BLaER1 treated with 17β-estradiol and CSF1 and Interleukin-3, amounts not matched to agents 10 nM and 100 nM (cell line): ENCODE results near the gene IRAG1.
A peak's percentile ranks its signal among the peaks of the same experiment; 100 is the strongest.

Source experiments
- H3K27ac ChIP-seq, 11 experiments: shearing (Covaris generic); formaldehyde crosslinking; 2 replicates each; pipeline ENCODE4 v1.8.1; 2022
- H3K27me3 ChIP-seq, 11 experiments: shearing (Covaris generic); formaldehyde crosslinking; 2 replicates each; pipeline ENCODE4 v1.8.1; 2022
- H3K36me3 ChIP-seq, 11 experiments: shearing (Covaris generic); formaldehyde crosslinking; 2 replicates each; pipeline ENCODE4 v1.8.1; 2022
- H3K4me1 ChIP-seq, 10 experiments: shearing (Covaris generic); formaldehyde crosslinking; 2 replicates each; pipeline ENCODE4 v1.8.1; 2022
- H3K4me2 ChIP-seq, 11 experiments: shearing (Covaris generic); formaldehyde crosslinking; 2 replicates each; pipeline ENCODE4 v1.8.1; 2022
- H3K4me3 ChIP-seq, 10 experiments: shearing (Covaris generic); formaldehyde crosslinking; 2 replicates each; pipeline ENCODE4 v1.8.1; 2022
- H3K9ac ChIP-seq, 11 experiments: shearing (Covaris generic); formaldehyde crosslinking; 2 replicates each; pipeline ENCODE4 v1.8.1; 2022
- H3K9me3 ChIP-seq, 11 experiments: shearing (Covaris generic); formaldehyde crosslinking; replicated peaks in 1 of 11; 2 replicates each; pipeline ENCODE4 v1.8.1; 2022
- H4K20me1 ChIP-seq, 11 experiments: shearing (Covaris generic); formaldehyde crosslinking; 2 replicates each; pipeline ENCODE4 v1.8.1; 2022
- Cebpa-rat ChIP-seq, 11 experiments: shearing (Covaris generic); IDR thresholded peaks; 2 replicates each; pipeline ENCODE4 v1.8.1; 2022

The IRAG1 gene

GRCh38 chr11:10664496-10664895 lies 29.1 kb downstream of the IRAG1 start:
- H3K4me2 ChIP-seq = peak overlapping the region; percentile 19 to 64 (median 52); a peak in 21 of 22 replicates

GRCh38 chr11:10663990-10664389 lies 29.6 kb downstream of the IRAG1 start:
- H3K9ac ChIP-seq = no peak overlapping the region

More at GRCh38 chr11:10664496-10664895, 29.1 kb downstream of the IRAG1 start:
- Histone ChIP-seq H3K4me1 (peaks cover 16 to 30% (median 20%) of the 10 kb centered on the region in 10 experiments), H4K20me1 (no peaks in the 10 kb centered on the region), H3K36me3 (no peaks in the 10 kb centered on the region), H3K4me3 (no peak overlapping the region), H3K9me3 (no peaks in the 10 kb centered on the region), H3K9ac (no peak overlapping the region), H3K27me3 (no peaks in the 10 kb centered on the region), H3K27ac (peak overlapping the region in 3 of 11 experiments; percentile 1 to 39 (median 6); a peak in 2 of 22 replicates)
- TF ChIP-seq Cebpa-rat (IDR thresholded peaks at IDR 0.05) = no peak

GRCh38 chr11:10663365-10663764 lies 30.2 kb downstream of the IRAG1 start:
- Histone ChIP-seq H3K9ac (no peak overlapping the region), H4K20me1 (no peaks in the 10 kb centered on the region), H3K36me3 (no peaks in the 10 kb centered on the region), H3K4me3 (no peak overlapping the region), H3K27ac (peak overlapping the region in 2 of 11 experiments; percentile 5 to 39; a peak in 3 of 22 replicates), H3K27me3 (no peaks in the 10 kb centered on the region), H3K4me1 (peaks cover 28 to 41% (median 30%) of the 10 kb centered on the region in 10 experiments), H3K9me3 (no peaks in the 10 kb centered on the region), H3K4me2 (peak overlapping the region in 9 of 11 experiments; percentile 50 to 64 (median 54); a peak in 18 of 22 replicates)
- TF ChIP-seq Cebpa-rat (IDR thresholded peaks at IDR 0.05) = no peak

More at GRCh38 chr11:10663990-10664389, 29.6 kb downstream of the IRAG1 start:
- Histone ChIP-seq H3K4me3 (no peak overlapping the region), H3K27me3 (no peaks in the 10 kb centered on the region), H3K9me3 (no peaks in the 10 kb centered on the region), H3K27ac (peak overlapping the region in 5 of 11 experiments; percentile 0 to 39 (median 5); a peak in 6 of 22 replicates), H3K36me3 (no peaks in the 10 kb centered on the region), H4K20me1 (no peaks in the 10 kb centered on the region), H3K4me2 (peak overlapping the region; percentile 19 to 64 (median 52)), H3K4me1 (peaks cover 22 to 35% (median 24%) of the 10 kb centered on the region in 10 experiments)
- TF ChIP-seq Cebpa-rat (IDR thresholded peaks at IDR 0.05) = no peak

- H3K4me1 ChIP-seq = peaks cover 58 to 72% (median 60%) of the 10 kb centered on the region in 10 experiments
Measured at GRCh38 chr11:10660323-10660722, 33.2 kb downstream of the IRAG1 start.

GRCh38 chr11:10659339-10660216 lies 34.0 kb downstream of the IRAG1 start:
- H3K4me1 ChIP-seq = peaks cover 63 to 79% (median 67%) of the 10 kb centered on the region in 10 experiments
- H3K9me3 ChIP-seq = no peaks in the 10 kb centered on the region
- no peaks in the 10 kb centered on the region for H3K36me3 ChIP-seq
- no peaks in the 10 kb centered on the region for H4K20me1 ChIP-seq
- TF ChIP-seq Cebpa-rat (IDR thresholded peaks at IDR 0.05) = no peak; a peak in 1 of 22 replicates
- no peaks in the 10 kb centered on the region for H3K27me3 ChIP-seq
- no peak overlapping the region for H3K4me3 ChIP-seq
- peak overlapping the region in 7 of 11 experiments; percentile 39 to 73 (median 65); a peak in 14 of 22 replicates for H3K27ac ChIP-seq
- peak overlapping the region in 5 of 11 experiments; percentile 7 to 49 (median 43); a peak in 7 of 22 replicates for H3K9ac ChIP-seq
- peak overlapping the region; percentile 30 to 92 (median 70) for H3K4me2 ChIP-seq

More at GRCh38 chr11:10660323-10660722, 33.2 kb downstream of the IRAG1 start:
- Histone ChIP-seq H3K9me3 (no peaks in the 10 kb centered on the region), H3K27me3 (no peaks in the 10 kb centered on the region), H3K4me2 (peak overlapping the region in 2 of 11 experiments; percentile 14 to 92; a peak in 2 of 22 replicates), H3K27ac (0 out of 22 replicates have a peak overlapping the region, but pooled peaks of 1 of the 11 experiments have one; percentile 52), H3K9ac (no peak overlapping the region), H3K4me3 (no peak overlapping the region), H3K36me3 (no peaks in the 10 kb centered on the region), H4K20me1 (no peaks in the 10 kb centered on the region)
- no peak for TF ChIP-seq Cebpa-rat (IDR thresholded peaks at IDR 0.05)

- Histone ChIP-seq H3K27me3 (no peaks in the 10 kb centered on the region), H3K36me3 (no peaks in the 10 kb centered on the region), H4K20me1 (no peaks in the 10 kb centered on the region), H3K4me3 (no peak overlapping the region), H3K27ac (peak overlapping the region in 7 of 11 experiments; percentile 39 to 73 (median 65); a peak in 14 of 22 replicates), H3K4me2 (peak overlapping the region; percentile 30 to 92 (median 70)), H3K4me1 (peaks cover 56 to 79% (median 66%) of the 10 kb centered on the region in 10 experiments), H3K9ac (peak overlapping the region in 5 of 11 experiments; percentile 7 to 49 (median 43); a peak in 7 of 22 replicates), H3K9me3 (no peaks in the 10 kb centered on the region)
- no peak for TF ChIP-seq Cebpa-rat (IDR thresholded peaks at IDR 0.05)
Measured at GRCh38 chr11:10658621-10659338, 34.8 kb downstream of the IRAG1 start.

GRCh38 chr11:10657308-10658271 lies 36.0 kb downstream of the IRAG1 start:
- peak overlapping the region in 5 of 11 experiments; percentile 6 to 37 (median 25); a peak in 3 of 22 replicates for H3K9ac ChIP-seq
- peak overlapping the region in 8 of 11 experiments; percentile 12 to 73 (median 58); a peak in 14 of 22 replicates for H3K27ac ChIP-seq
- peaks cover 52 to 87% (median 69%) of the 10 kb centered on the region in 10 experiments for H3K4me1 ChIP-seq

More at GRCh38 chr11:10657308-10658271, 36.0 kb downstream of the IRAG1 start:
- no peak for TF ChIP-seq Cebpa-rat (IDR thresholded peaks at IDR 0.05)
- H3K9me3 ChIP-seq = no peaks in the 10 kb centered on the region
- H3K4me3 ChIP-seq = no peak overlapping the region
- no peaks in the 10 kb centered on the region for H4K20me1 ChIP-seq
- no peaks in the 10 kb centered on the region for H3K27me3 ChIP-seq
- H3K36me3 ChIP-seq = no peaks in the 10 kb centered on the region
- H3K4me2 ChIP-seq = peak overlapping the region; percentile 51 to 92 (median 70)
